Osteoblast (primary cell): Measurements from ENCODE around the gene RAB11A. TPM values are rescaled to one million over a fixed set of nuclear protein-coding genes. Genes with fewer than 3 reads are reported as not detected.

Experiments
- DNase-seq: peaks from one replicate; pipeline ENCODE4 v3.0.0; 2011; ENCODE audit warnings: low spot score, mixed read lengths; ENCODE audit not compliant: insufficient read length; ENCODE audit errors: missing footprints
- H2AFZ ChIP-seq: 2 replicates; pipeline ENCODE4 v1.6.0; 2011; ENCODE audit warnings: mild to moderate bottlenecking, low read length
- H3K27ac ChIP-seq: 2 replicates; pipeline ENCODE4 v1.5.1; 2011; ENCODE audit warnings: mild to moderate bottlenecking, low read depth, low read length, moderate library complexity
- H3K27me3 ChIP-seq: 2 replicates; pipeline ENCODE4 v1.6.0; 2012; ENCODE audit warnings: mild to moderate bottlenecking, control low read depth, inconsistent platforms, low read length, moderate library complexity; ENCODE audit not compliant: insufficient read depth
- H3K36me3 ChIP-seq: 2 replicates; pipeline ENCODE4 v1.5.1; 2011; ENCODE audit warnings: mild to moderate bottlenecking, low read length, control low read depth, moderate library complexity; ENCODE audit not compliant: insufficient read depth
- H3K4me1 ChIP-seq: 2 replicates; pipeline ENCODE4 v1.5.1; 2011; ENCODE audit warnings: mild to moderate bottlenecking, low read length, control low read depth, moderate library complexity; ENCODE audit not compliant: insufficient read depth
- H3K4me2 ChIP-seq: 2 replicates; pipeline ENCODE4 v1.6.0; 2011; ENCODE audit warnings: mild to moderate bottlenecking, low read length; ENCODE audit not compliant: insufficient read depth
- H3K4me3 ChIP-seq: fragments of 200-600 bp; sonication (generic); 3 replicates; pipeline ENCODE4 v1.5.1; 2012; ENCODE audit warnings: mild to moderate bottlenecking, low read length, inconsistent platforms; ENCODE audit not compliant: insufficient read depth
- H3K79me2 ChIP-seq: 2 replicates; pipeline ENCODE4 v1.6.0; 2012; ENCODE audit warnings: mild to moderate bottlenecking, low read length, control low read depth, inconsistent platforms; ENCODE audit not compliant: insufficient read depth
- H3K9me3 ChIP-seq: 2 replicates; pipeline ENCODE4 v1.5.1; 2011; ENCODE audit warnings: low read depth, low read length, control low read depth
- H4K20me1 ChIP-seq: 2 replicates; pipeline ENCODE4 v1.6.0; 2012; ENCODE audit warnings: mild to moderate bottlenecking, low read length, control low read depth; ENCODE audit not compliant: insufficient read depth
- total RNA-seq: library from RNA; depleted of rRNA; stranded (reverse); fragments of >200 nt; gene quantifications from 2 replicates; pipeline ENCODE4 v1.2.3, GENCODE V29; 2012
- TF ChIP-seq, protein P1 (sequence below): IDR thresholded peaks from 2 replicates; pipeline ENCODE4 v1.5.1; 2011; ENCODE audit warnings: mild to moderate bottlenecking, low read depth, low read length, moderate library complexity; ENCODE audit errors: extremely low read depth

RAB11A gene
- total RNA-seq, 1 donor = 68.0 TPM

DNA sequence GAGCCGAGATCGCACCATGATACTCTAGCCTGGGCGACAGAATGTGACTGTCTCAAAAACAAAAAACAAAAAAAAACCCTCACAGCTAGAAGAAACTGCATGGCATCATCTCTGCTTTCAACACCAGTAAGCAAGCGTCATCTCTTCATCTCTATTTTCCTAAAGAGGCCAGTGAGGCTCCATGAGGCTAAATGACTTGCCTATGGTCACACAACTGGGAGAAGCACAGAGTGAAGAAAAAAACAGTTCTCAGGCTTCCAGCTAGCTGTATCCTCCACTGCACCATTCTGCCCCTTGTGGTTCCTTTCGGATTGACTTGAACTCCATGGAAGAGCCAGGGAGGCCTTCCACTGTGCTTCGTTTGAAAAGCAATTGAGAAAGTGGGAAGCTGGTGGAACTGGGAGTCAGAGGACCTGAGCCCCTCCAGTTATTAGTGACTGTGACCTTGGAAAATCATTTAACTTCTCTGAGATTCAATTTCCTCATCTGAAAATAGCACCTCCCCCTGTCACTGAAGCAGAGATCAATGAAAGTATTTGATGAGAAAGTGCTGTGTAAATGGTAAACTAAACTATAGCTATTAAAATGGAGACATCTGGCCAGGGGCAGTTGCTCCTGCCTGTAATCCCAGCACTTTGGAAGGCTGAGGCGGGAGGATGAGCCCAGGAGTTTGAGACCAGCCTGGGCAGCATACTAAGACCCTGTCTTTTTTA is 45.1 kb upstream of the RAB11A start:
- peak overlapping the region; percentile 75 for H2AFZ ChIP-seq

DNA sequence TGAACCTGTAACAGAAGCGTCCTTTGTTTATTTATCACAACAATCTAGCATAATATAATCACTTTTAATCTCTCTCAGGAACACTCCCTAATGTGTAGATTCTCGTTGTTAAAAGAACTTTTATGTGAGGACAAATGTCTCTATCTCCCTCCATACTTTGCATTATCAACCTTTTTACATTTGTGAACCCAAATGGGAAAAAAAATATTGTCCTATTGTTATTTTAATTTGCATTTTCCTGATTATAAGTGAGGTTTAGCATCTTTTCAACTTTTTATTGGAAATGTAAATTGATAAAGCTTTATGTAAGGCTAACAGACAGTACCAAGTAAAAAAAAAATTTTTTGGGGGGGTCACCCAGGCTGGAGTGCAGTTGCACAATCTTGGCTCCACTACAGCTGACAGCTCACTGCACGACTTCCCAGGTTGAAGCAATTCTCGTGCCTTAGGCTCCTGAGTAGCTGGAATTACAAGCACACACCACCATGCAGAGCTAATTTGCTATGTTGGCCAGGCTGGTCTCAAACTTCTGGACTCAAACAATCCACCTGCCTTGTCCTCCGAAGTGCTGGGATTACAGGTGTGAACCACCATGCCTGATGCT is 44.2 kb upstream of the RAB11A start:
- Histone ChIP-seq H3K9me3 (no peaks in the 10 kb centered on the region), H3K79me2 (no peaks in the 10 kb centered on the region), H4K20me1 (no peaks in the 10 kb centered on the region), H2AFZ (no peak overlapping the region), H3K36me3 (no peaks in the 10 kb centered on the region), H3K27ac (no peak overlapping the region), H3K27me3 (no peaks in the 10 kb centered on the region), H3K4me2 (no peak overlapping the region), H3K4me3 (no peak overlapping the region), H3K4me1 (peaks cover 8% of the 10 kb centered on the region)
- no peak for DNase-seq
- TF ChIP-seq, protein P1, sequence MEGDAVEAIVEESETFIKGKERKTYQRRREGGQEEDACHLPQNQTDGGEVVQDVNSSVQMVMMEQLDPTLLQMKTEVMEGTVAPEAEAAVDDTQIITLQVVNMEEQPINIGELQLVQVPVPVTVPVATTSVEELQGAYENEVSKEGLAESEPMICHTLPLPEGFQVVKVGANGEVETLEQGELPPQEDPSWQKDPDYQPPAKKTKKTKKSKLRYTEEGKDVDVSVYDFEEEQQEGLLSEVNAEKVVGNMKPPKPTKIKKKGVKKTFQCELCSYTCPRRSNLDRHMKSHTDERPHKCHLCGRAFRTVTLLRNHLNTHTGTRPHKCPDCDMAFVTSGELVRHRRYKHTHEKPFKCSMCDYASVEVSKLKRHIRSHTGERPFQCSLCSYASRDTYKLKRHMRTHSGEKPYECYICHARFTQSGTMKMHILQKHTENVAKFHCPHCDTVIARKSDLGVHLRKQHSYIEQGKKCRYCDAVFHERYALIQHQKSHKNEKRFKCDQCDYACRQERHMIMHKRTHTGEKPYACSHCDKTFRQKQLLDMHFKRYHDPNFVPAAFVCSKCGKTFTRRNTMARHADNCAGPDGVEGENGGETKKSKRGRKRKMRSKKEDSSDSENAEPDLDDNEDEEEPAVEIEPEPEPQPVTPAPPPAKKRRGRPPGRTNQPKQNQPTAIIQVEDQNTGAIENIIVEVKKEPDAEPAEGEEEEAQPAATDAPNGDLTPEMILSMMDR = no peak

More for the DNA sequence above, 45.1 kb upstream of the RAB11A start:
- no peak overlapping the region for H3K4me2 ChIP-seq
- peak; percentile 29 for DNase-seq
- no peaks in the 10 kb centered on the region for H3K36me3 ChIP-seq
- H3K9me3 ChIP-seq = no peaks in the 10 kb centered on the region
- peaks cover 8% of the 10 kb centered on the region for H3K4me1 ChIP-seq
- no peaks in the 10 kb centered on the region for H4K20me1 ChIP-seq
- no peak overlapping the region for H3K27ac ChIP-seq
- no peaks in the 10 kb centered on the region for H3K79me2 ChIP-seq
- H3K27me3 ChIP-seq = no peaks in the 10 kb centered on the region
- TF ChIP-seq, protein P1 = peak; percentile 78
- H3K4me3 ChIP-seq = no peak overlapping the region

DNA sequence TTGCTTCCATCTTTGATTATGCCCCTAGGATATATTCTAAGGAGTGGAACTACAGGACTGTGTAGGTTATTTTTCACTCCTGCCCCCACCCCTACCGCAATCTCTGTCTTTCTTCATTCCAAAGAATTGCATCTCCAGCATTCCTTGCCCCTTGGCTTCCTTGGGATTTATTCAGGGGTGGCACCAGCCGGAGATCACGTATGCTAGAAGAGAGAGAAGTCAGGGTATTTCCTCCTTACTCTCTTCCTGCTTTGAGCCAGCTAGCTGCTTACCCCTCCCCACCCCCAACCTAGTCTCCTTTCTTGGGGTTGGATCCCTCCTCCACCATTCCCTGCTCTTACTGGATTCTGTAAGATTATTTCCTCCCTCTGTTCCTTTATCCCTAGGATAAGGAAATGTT is 42.2 kb upstream of the RAB11A start:
- no peak for DNase-seq
- H3K27ac ChIP-seq = no peak overlapping the region
- no peak overlapping the region for H3K4me2 ChIP-seq
- no peaks in the 10 kb centered on the region for H3K27me3 ChIP-seq
- H2AFZ ChIP-seq = no peak overlapping the region
- no peaks in the 10 kb centered on the region for H4K20me1 ChIP-seq
- H3K4me3 ChIP-seq = no peak overlapping the region
- TF ChIP-seq, protein P1 = no peak
- H3K9me3 ChIP-seq = no peaks in the 10 kb centered on the region
- peaks cover 8% of the 10 kb centered on the region for H3K4me1 ChIP-seq
- H3K36me3 ChIP-seq = no peaks in the 10 kb centered on the region
- H3K79me2 ChIP-seq = no peaks in the 10 kb centered on the region

DNA sequence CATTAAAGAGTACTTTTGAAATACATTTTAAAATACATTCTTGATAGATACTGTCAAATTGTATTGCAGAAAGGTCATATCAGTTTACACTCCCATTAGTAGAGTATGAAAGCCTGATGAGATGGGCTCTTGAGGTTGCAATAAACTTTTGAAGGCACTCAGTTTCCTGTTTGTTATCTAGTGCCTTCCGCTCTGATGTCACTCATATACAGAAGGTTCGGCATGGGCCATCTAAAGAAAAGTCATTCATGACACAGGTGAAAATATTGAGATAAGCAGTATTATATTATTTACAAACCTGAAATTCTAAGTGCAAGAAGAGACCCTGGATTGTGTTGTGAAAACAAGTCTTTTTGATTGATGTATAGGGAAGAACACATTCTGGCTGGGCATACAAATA is 40.7 kb upstream of the RAB11A start:
- H4K20me1 ChIP-seq = no peaks in the 10 kb centered on the region
- no peaks in the 10 kb centered on the region for H3K36me3 ChIP-seq
- H2AFZ ChIP-seq = no peak overlapping the region
- DNase-seq = no peak
- H3K4me1 ChIP-seq = peaks cover 23% of the 10 kb centered on the region
- H3K79me2 ChIP-seq = no peaks in the 10 kb centered on the region
- H3K27ac ChIP-seq = no peak overlapping the region
- TF ChIP-seq, protein P1 = no peak
- no peak overlapping the region for H3K4me2 ChIP-seq
- no peaks in the 10 kb centered on the region for H3K27me3 ChIP-seq
- H3K4me3 ChIP-seq = no peak overlapping the region
- no peaks in the 10 kb centered on the region for H3K9me3 ChIP-seq
